ENCODE data around the gene TMEM170A.

TMEM170A gene

GRCh38 chr16:75401691-75402090, 62.8 kb downstream of the TMEM170A start:
- no peak for DNase-seq (ENCODE audit: low read depth)

GRCh38 chr16:75398333-75398732, 66.2 kb downstream of the TMEM170A start:
- no peak for DNase-seq (ENCODE audit: low read depth)

- no peak for DNase-seq (ENCODE audit: low read depth)
Observed at GRCh38 chr16:75394941-75395340, 69.5 kb downstream of the TMEM170A start.
